Stimulated activated CD4-positive, alpha-beta T cell treated with anti-CD3 and anti-CD28 coated beads, Interleukin-15, amount 100 ng/mL, for 1 hour (primary cell): ENCODE data around the gene COL9A1.

Experiments
- DNase-seq, 2 donors: peaks; one replicate each; pipeline ENCODE4 v3.0.0-alpha.2; 2020; ENCODE audit warnings: low read depth in 1 of 2, low spot score in 1 of 2

The COL9A1 gene

DNA sequence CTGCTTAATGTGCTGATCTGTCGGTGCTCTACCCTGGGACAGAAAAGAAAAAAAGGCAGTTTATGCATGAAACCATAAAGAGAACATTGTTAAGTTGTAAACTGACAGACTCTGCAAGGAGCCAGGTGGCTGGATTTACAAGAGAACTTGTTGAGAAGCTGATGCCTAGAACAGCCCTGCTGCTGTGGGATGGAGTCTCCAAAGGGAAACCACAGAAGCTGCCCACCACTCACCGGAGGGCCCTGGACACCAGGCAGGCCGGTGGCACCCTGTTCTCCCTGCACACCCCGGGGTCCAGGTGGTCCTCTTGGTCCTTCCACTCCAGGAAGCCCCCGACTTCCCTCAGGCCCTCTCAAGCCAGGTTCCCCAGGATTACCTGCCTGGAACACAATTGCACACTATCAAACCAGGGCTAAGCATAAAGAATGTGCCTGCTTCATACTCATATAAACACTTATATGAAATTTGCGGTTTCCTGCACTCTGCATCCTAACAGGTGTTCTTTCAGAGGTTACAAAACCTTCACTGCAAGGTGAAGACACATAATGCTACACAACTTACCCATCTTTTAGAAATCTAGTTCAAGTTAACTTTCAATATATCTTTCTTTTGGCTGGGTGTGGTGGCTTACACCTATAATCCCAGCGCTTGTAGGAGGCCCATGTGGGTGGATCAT, 68.2 kb downstream of the COL9A1 start:
- no peak for DNase-seq

DNA sequence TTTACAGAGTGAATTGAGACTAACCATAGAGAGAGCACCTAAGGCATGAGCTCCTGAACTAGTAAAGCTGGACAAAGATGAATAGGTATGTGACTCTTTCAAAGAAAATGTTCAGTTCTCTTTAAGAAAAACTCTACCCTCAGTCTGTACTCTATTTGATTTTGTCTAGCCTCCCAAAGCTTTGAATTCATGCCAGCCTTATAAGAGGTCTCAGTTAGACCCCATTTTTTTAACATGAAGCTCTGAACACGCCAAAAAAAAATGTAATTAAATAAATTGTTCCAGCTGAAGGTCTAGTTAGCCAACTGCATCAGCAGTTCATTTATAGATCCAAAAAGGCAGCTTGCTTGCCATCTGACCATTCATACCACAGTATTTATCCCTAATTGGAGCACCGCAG, 71.6 kb downstream of the COL9A1 start:
- DNase-seq, result no peak

DNA sequence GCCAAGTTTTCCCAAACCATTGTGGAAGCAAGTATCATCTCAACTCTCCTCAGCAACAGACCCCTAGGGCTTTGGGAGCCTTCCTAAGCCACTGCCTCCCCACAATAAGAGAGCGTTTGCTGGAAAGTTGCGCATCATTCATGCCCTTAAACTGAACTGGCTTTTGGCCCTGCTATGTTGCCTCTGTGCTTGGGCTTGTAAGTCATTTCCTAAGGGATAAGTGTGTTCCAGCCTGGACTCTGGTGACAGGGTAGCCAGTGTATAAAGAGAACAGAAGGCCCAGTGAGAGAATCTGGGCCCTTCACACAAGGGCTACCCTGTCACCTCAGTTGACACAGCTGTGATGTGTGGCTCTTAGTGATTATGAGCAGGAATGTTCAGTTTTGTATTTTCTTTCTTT, 77.8 kb downstream of the COL9A1 start:
- no peak for DNase-seq

DNA sequence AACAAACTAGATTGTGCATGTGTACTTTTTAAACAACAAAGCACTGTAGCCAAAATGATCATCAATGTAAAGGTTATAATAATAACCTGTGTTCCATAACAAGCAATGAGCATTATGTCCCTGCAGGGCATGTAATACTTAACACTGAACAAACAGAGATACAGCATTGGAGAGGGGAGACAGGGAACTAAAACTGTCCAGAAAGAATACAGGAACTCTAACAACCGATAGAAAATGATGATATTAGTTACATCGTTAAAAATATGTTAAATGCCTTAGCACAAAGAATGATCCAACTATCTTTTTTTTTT, 80.5 kb downstream of the COL9A1 start:
- no peak for DNase-seq

DNA sequence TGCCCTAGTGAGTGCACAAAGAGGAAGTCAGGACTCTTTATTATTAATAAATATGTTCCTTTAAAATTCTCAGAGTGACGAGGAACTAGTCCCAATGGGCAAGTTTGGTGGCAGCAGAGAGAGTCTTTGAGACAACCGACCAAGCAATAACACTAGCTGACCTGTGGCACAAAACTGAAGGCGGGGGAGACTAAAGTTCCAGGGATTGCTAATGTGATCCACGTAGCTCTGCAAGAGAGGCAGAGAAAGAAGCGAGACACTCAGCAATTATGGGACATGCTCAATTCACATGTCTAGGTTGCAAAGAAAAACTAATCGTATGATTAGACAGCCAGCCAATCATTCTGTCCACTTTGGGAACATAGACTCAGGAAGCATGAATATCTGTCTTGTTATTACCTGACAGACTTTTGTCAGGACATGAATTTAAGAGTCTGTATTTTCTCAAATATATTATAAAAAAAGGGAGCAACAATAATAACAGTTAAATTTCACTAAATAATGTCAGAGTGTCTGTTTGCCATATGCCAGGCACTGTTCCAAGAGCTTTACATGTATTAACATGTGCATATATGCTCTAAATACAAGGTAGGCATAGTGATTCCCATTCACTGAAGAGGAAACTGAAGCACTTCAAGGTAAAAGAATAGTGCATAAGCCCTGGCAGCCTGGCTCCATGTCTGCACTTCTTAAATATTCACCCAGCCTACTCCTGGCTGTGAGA, 81.0 kb downstream of the COL9A1 start:
- DNase-seq, result no peak

DNA sequence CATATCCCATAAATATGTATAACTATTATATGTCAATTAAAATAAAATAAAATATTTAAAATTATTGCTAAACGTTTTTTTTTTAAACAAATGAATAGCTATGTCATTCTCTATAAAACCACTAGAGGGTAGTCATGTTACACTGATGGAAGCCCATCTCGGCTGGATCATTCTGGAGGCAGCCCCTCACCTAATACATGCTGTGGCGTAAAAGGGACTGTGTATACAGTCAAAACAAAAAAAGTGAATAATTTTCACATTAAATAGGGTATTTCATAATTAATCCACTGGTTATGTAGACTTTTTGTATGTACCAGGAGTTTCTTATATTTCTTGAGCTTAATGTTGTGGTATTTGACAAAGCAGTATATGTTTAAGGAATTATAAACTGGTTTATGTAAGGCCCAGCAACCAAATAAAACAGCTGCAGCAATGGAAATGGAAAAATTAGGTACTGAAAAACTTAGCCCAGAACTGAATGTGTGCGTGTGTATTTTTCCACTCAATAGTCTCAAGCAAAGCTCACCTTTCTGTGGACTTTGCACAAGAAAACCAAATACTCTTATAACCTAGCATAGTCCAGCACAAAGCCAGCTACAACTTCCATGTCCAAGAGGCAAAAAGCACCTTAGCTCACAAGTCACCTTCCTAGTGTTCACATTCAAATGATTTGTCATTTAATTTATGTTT, 81.7 kb downstream of the COL9A1 start:
- DNase-seq, result no peak

DNA sequence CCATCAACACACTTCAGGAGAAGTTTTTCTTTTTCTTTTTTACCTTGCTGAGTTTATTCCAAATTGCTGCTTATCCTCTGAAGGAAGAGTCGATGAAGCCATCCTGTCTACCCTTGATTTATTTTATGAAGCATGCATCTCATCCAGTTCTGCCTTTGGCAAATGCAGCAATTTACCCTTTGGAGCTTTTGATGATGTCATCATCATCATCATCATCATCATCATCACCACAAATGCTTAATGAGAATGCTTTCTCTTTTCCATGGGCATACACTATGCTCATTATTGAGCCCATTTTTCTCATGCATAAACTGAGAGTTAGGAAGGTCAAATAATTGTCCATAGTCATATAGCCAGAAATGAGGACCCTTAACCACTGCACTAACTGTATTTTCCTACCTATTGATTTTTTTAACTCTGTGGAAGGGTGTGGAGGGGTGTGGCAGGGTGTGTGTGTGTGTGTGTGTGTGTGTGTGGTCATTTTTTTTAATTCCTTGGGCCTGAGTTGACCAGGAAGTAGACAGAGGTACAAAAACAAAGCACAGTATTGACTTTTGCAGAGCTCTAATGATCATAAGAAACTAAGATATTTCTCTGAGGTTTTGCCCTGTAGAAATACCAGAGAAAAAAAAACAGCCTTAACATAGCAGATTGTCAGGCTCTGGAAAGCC, 82.8 kb downstream of the COL9A1 start:
- DNase-seq, result no peak

DNA sequence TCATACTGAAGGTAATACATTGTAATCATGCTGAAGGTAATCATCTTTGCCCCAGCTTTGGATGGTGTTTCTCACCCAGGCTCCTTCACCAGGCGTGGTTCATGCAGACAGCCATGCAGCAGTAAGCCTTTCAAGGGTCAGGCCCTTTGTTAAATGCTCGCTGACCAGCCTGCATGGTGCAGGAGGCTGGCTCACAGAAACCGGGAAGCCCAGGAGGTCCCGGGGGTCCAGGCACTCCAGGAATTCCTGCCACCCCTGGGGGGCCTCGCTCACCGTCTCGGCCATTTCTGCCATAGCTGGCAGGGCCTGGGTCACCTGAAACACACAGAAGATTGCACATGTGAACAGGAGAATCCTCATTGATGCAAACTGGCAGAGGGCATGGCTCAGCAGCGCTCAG, 86.1 kb downstream of the COL9A1 start:
- no peak for DNase-seq

DNA sequence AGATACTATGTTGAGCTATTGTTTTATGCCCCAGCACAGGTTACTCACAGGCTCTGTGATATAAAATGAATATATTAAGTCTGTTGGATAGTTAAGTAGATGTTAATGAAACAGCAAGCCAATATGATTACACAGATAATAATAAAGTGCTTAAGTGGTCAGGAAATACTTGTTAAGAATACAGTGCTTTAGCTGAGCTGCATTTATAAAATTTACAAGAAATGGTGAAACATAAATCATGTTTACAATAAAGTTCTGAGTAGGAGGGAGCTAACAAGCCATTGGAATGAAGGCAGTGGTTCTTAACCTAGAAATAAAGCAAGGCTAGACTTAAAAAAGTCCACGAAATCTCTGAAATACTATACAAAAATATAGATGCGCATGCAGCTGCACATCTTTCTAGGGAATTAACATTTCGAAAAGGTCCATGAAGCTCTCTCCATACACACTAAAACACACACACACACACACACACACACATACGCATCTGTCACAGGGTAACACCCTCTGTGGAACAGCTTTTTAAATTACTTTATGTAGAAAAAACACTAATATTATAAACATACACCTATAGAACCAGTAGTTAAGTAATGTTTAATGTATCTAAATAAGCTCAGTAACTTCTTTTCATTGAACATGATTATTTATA, 87.3 kb downstream of the COL9A1 start:
- DNase-seq, result no peak

DNA sequence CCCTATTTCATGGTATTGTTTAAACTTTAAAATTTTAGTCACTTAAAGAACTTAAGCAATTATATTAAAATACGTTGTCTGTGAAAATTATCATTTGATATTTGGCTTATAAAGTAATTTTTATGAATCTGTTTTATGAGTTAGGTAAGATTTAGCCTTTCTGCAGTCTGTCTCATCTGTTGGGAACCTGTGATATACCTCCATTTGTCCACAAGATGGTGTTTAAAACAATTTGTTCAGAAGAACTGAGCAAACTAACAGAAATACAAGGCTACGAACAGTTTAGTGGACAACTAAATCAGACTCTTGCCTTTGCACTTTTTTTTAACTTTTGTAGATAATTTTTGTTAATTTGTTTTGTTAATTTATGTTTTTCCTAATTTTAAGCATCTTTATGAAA, 92.4 kb downstream of the COL9A1 start:
- no peak for DNase-seq

DNA sequence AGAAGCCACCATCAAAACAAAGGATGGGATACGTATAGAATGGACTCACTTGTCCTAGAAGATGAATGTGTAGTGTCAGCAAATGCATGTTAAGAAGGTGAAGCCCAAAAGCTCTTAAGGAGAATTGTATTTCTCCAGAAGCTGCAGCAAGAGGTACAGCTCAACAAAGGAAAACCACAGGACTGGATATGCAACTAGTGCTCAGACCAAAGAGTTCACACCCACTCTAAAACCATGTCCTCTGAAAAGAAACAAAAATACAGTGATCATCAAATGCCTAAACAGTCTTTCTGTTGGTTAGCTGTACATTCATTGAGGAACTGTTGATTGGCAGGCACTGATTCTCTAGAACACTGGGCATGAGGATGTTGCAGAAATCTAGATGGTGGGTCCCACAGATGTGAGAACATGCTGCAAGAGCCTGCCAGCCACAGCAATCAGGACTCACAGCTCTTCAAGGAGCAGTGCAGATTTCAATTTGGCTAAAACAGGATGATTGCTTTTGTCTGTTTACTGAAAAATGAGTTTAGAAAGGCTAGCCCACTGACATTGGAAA, 94.6 kb downstream of the COL9A1 start:
- DNase-seq, result no peak

DNA sequence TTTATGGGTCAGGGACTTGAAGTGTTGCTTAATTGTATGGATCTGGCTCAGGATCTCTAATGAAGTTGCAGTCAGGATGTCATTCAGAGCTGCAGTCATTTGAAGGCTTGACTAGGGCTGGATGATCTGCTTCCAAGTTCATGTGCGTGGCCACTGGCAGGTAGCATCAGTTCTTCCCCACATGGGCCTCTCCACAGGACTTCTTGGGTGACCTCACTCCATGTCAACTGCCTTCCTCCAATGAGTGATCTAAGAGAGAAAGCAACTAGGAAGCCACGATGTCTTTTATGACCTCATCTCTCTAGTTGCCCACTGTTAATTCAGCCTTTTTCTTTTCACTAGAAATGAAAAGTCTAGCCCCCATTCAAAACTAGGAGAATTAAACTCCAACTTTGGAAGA, 104.1 kb downstream of the COL9A1 start:
- DNase-seq, result no peak

DNA sequence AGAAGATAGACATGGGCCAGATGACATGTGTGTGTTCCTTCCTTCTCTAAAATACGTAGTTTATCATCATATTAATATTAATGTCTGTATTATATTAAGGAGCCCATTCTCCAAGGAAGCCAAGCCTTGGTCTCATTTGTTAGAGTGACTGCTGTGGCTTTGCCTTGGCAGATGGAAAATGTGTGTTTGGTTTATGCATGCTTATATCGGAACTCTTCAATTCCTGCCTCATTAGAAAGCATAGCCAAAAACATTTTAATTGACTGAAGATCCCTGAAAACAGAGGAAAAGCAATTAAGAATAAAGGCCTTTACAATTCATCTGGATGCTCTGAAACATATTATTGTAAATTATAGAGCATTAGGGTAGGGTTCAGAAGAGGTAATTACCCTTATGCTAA, 106.4 kb downstream of the COL9A1 start:
- DNase-seq, result no peak

DNA sequence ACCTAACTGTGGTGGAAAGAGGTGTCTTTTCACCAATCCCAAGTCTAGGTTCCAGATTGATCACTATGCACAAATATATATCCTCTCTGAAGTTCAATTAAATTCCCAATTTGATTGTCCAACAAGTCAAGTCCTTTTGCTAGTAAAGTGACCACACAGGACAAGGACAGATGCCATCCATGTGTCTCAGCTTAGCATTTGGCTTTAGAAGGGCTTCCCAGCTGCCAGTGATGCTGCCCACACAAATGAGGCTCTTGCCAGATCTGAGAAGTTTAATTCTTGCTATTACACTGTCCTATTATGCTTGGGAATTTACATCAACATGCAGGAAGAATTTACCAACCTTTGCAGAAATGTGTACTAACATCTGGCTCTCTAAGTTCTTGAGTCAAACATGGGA, 108.5 kb downstream of the COL9A1 start:
- DNase-seq, result no peak

DNA sequence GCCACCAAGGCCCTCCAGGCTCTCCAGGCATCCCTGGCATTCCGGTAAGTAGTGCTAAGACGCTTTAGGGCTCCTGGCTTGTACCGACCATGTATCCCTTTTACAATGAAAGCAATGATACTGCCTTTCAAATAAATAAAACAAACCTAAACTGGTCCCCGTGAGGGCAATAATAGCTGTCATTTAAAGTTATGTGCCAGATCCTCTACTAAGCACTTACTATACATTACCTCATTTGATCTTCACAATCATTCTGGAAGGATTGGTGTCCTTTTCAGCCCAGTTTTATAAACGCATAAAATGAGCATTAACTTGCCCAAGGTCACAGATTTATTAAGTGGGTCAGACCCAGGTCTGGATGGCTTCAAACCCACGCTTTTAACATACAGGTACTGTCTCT, 114.7 kb downstream of the COL9A1 start:
- DNase-seq, result no peak

DNA sequence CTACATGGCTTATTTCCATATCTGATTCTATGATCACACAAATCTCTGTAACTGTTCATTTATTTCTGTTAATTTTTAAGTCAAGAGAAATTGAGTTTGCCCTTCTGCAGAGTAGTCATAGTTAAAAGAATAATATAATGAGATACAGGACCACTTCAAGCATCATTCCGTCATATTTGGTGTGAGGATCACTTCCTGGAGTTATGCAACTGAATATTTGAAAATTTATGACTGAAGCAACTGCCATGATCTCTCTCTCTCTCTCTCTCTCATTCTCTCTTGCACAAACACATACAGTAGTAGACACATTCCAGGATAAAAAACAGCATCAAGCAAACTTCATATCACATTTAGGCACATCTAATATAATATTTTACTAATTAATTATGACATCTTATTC, 116.4 kb downstream of the COL9A1 start:
- DNase-seq, result no peak

DNA sequence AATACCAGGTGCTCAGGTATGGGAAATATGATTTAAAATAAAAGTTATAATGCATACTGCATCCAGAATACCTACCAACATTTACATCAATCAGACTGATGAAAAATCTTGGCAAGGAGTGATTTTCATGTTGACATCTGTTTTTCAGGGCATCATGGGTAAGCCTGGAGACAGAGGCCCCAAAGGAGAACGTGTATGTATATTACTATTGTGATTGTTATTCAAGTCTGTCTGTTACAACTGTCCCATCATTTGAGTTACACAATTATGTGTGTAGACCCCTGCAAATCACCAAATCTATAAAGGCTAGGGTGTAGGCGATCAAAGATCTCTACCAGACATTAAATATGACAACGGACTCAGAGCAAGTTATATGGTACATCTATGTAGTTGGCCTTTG, 118.2 kb downstream of the COL9A1 start:
- no peak for DNase-seq

DNA sequence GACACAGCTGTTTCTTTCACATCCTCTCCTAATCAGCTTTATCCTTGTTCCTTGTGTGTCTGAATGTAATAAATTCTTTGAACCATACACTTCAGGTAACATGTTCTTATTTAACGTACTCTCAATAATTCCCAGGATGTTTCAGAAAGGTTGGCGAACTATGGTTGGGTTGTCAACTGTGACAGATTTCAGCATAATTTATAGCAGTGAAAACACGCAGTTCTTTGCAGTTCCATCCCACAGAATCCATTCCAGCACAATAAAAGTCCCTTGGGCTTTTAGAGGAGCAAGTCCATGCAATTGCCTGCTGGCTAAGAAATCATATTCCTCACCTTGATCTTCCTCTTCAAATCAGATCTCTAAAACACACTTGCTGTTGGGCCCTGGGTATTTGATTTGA, 119.3 kb downstream of the COL9A1 start:
- no peak for DNase-seq

DNA sequence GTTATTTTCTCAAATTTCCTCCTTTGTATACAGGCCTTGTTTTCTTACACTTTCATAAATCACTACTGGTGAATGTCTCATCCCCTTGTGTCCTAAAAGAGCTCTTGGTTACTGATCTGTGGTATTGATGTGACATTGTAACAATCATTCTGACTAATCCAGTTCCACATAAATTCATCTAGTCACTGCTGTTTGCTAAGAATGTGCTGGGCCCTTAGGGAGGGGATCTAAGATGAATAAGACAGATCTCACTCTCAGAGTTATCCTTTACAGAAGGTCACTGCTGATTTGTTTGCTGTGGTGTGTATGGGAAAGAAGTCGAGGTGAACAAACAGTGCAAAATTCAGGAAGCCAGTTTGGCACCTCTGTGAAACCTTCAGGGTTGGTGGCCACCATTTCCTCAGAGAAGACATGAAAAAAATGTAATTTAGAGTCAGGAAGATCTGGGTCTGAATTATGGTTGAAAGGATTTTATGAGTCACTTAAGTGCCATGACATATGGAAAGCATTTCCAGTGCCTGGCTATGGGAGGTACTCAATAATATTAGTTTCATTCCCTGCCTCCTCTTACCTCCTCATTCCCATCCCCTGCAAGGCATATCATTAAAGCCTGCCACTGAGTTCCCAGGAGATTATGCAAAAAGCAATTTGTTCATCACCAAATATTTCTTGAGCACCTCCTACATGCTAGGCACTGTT, 121.8 kb downstream of the COL9A1 start:
- no peak for DNase-seq

DNA sequence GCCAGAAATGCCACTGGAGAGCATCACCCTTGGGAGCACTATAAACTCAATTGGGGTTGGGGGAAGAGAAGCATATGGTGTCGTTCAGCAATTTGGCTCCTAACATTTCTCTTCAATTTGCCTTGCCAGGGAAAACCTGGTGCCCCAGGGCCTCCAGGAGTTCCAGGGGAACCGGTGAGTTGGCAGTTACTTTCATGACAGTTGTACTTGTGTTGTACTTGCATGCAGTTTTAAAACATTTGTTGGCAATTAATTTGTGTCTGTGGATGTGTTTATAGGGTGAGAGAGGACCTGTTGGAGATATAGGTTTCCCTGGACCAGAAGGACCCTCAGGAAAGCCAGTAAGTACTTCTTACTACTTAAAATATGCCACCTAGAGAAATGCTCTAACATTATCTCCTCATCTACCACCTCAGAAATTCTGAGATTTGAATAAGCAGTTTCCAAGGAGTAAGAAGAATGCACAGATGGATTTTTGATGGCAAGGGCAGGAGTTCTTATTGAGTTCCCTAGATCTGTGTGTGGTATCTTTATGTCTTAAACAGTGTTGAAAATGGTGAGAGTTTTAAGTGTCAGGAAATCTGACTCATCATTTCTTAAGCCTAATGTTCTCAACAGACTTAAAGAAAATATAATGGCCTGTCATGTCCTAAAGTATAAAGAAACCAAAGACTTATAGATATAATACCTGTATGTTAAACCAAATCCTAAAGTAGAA, 122.5 kb downstream of the COL9A1 start:
- no peak for DNase-seq
